Measurements from ENCODE around the gene MYOT. TPM values are rescaled to one million over a fixed set of nuclear protein-coding genes. Genes with fewer than 3 reads are reported as not detected.
A peak's percentile ranks its signal among the peaks of the same experiment; 100 is the strongest.

MYOT gene
- total and polyA plus RNA-seq, 2 experiments from 2014 or later, result not detected

DNA sequence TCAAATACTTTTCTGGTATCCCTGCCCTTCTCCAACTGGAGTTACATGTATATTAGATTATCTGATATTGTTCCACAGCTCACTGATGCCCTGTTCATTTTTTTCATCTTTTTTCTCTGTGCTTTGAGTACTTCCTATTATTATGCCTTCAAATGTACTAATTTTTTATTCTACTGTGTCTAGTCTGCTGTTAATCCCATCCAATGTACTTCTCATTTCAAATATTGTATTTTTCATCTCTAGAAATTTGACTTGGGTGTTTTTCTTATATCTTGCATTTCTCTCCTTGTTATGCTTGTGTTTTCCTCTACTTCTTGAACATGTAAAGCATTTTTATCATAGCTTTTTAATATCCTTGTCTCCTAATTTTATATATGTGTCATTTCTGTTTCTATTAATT lies 41.6 kb upstream of the MYOT start:
- Histone ChIP-seq H3K4me3 (no peak overlapping the region), H3K27ac (no peak overlapping the region), H3K27me3 (no peaks in the 10 kb centered on the region), H3K36me3 (no peaks in the 10 kb centered on the region), H3K4me1 (ENCODE audit: low read depth) (no peaks in the 10 kb centered on the region), H3K9me3 (ENCODE audit: low read depth) (no peaks in the 10 kb centered on the region)
- TF ChIP-seq CTCF (IDR thresholded peaks at IDR 0.05; ENCODE audit: low read depth, low read length), result no peak
- no peak for DNase-seq (ENCODE audit: low read depth in 1 of 2, low spot score in 1 of 2)

- H3K9me3 ChIP-seq (ENCODE audit: low read depth), result no peaks in the 10 kb centered on the region
- no peaks in the 10 kb centered on the region for H3K36me3 ChIP-seq
- H3K27me3 ChIP-seq, result no peaks in the 10 kb centered on the region
- no peak for TF ChIP-seq CTCF (IDR thresholded peaks at IDR 0.05; ENCODE audit: low read depth, low read length)
- no peak overlapping the region for H3K27ac ChIP-seq
- peaks cover 2% of the 10 kb centered on the region for H3K4me1 ChIP-seq (ENCODE audit: low read depth)
- H3K4me3 ChIP-seq, result no peak overlapping the region
- DNase-seq (ENCODE audit: low read depth in 1 of 2, low spot score in 1 of 2), result no peak
These were observed 39.5 kb upstream of the MYOT start for GRCh38 chr5:137828180-137828579.

DNA sequence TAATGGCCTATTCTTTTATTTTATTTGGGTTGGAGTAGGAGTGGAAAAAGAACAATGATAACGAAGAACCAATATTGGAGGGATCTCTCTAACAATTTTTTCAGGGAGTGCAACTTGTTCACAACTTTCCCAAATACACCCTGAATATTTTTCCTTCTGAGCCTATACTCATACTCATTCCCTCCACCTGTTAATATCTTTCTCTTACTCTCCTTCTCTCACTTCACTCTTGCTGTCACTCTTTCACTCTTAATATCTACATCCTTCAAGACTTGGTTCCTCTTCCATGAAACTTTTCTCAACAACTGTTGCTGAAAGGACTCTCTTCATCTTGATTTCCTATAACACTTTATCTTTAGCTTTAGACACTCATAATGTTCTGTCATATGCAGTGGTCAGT lies 39.0 kb upstream of the MYOT start:
- Histone ChIP-seq H3K27ac (no peak overlapping the region), H3K4me1 (ENCODE audit: low read depth) (peaks cover 7% of the 10 kb centered on the region), H3K4me3 (no peak overlapping the region), H3K9me3 (ENCODE audit: low read depth) (no peaks in the 10 kb centered on the region), H3K27me3 (no peaks in the 10 kb centered on the region), H3K36me3 (no peaks in the 10 kb centered on the region)
- TF ChIP-seq CTCF (IDR thresholded peaks at IDR 0.05; ENCODE audit: low read depth, low read length), result no peak
- no peak for DNase-seq (ENCODE audit: low read depth in 1 of 2, low spot score in 1 of 2)

- no peaks in the 10 kb centered on the region for H3K27me3 ChIP-seq
- H3K9me3 ChIP-seq (ENCODE audit: low read depth), result no peaks in the 10 kb centered on the region
These were observed 36.6 kb upstream of the MYOT start for GRCh38 chr5:137831105-137831504.

DNA sequence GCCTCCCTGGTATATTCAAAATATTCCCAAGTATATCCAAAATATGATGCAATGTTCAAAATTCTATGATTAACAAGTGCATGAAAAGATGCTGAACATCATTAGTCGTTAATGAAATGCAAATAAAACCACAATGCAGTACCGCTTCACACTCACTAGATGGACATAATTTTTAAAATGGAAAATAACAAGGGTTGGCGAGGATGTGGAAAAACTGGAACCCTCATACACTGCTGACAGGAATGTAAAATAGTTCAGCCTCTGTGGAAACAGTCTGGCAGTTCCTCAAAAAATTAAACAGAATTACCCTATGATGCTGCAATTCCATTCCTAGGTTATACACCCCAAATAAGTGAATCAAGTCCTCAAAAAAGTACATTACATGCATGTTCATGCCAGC lies 36.1 kb upstream of the MYOT start:
- peak; percentile 32 for TF ChIP-seq CTCF (IDR thresholded peaks at IDR 0.05; ENCODE audit: low read depth, low read length)
- Histone ChIP-seq H3K36me3 (no peaks in the 10 kb centered on the region), H3K4me3 (no peak overlapping the region), H3K27ac (no peak overlapping the region), H3K4me1 (ENCODE audit: low read depth) (peaks cover 17% of the 10 kb centered on the region), H3K27me3 (no peaks in the 10 kb centered on the region), H3K9me3 (ENCODE audit: low read depth) (no peaks in the 10 kb centered on the region)
- DNase-seq (ENCODE audit: low read depth in 1 of 2, low spot score in 1 of 2), result peak in 1 of 2 donors; percentile 57

More at GRCh38 chr5:137831105-137831504, 36.6 kb upstream of the MYOT start:
- Histone ChIP-seq H3K4me3 (no peak overlapping the region), H3K36me3 (no peaks in the 10 kb centered on the region), H3K27ac (no peak overlapping the region), H3K4me1 (ENCODE audit: low read depth) (peaks cover 13% of the 10 kb centered on the region)
- no peak for TF ChIP-seq CTCF (IDR thresholded peaks at IDR 0.05; ENCODE audit: low read depth, low read length)
- no peak for DNase-seq (ENCODE audit: low read depth in 1 of 2, low spot score in 1 of 2)

- Histone ChIP-seq H3K27ac (no peak overlapping the region), H3K9me3 (ENCODE audit: low read depth) (no peaks in the 10 kb centered on the region), H3K4me1 (ENCODE audit: low read depth) (peaks cover 26% of the 10 kb centered on the region), H3K27me3 (no peaks in the 10 kb centered on the region), H3K4me3 (no peak overlapping the region), H3K36me3 (no peaks in the 10 kb centered on the region)
- no peak for DNase-seq (ENCODE audit: low read depth in 1 of 2, low spot score in 1 of 2)
- TF ChIP-seq CTCF (IDR thresholded peaks at IDR 0.05; ENCODE audit: low read depth, low read length), result no peak
These were observed 35.2 kb upstream of the MYOT start for GRCh38 chr5:137832416-137832815.
